ENCODE measurements around the gene SCO1.

The SCO1 gene

GRCh38 chr17:10651927-10652326, 45.4 kb downstream of the SCO1 start:
- DNase-seq: no peak

- DNase-seq: no peak
Observed at GRCh38 chr17:10649602-10650001, 47.7 kb downstream of the SCO1 start.

- DNase-seq: no peak
Observed at GRCh38 chr17:10648956-10649355, 48.4 kb downstream of the SCO1 start.

GRCh38 chr17:10648381-10648780, 49.0 kb downstream of the SCO1 start:
- no peak for DNase-seq

- DNase-seq: peak; percentile 66
Observed at GRCh38 chr17:10646392-10646990, 50.8 kb downstream of the SCO1 start.

GRCh38 chr17:10640475-10640874, 56.9 kb downstream of the SCO1 start:
- no peak for DNase-seq

- no peak for DNase-seq
Observed at GRCh38 chr17:10638151-10638550, 59.2 kb downstream of the SCO1 start.

- DNase-seq: no peak
Observed at GRCh38 chr17:10635290-10635689, 62.0 kb downstream of the SCO1 start.

GRCh38 chr17:10633738-10634379, 63.5 kb downstream of the SCO1 start:
- peak in 1 of 2 donors; percentile 22 for DNase-seq

GRCh38 chr17:10631701-10632100, 65.6 kb downstream of the SCO1 start:
- DNase-seq: no peak

- DNase-seq: peak in 1 of 2 donors; percentile 20
Observed at GRCh38 chr17:10631048-10631700, 66.2 kb downstream of the SCO1 start.

- DNase-seq: no peak
Observed at GRCh38 chr17:10629706-10630105, 67.6 kb downstream of the SCO1 start.

GRCh38 chr17:10628756-10629155, 68.6 kb downstream of the SCO1 start:
- DNase-seq: no peak

- no peak for DNase-seq
Observed at GRCh38 chr17:10626390-10626789, 70.9 kb downstream of the SCO1 start.

GRCh38 chr17:10624969-10625368, 72.4 kb downstream of the SCO1 start:
- DNase-seq: no peak

- DNase-seq: no peak
Observed at GRCh38 chr17:10623737-10624338, 73.5 kb downstream of the SCO1 start.

- DNase-seq: no peak
Observed at GRCh38 chr17:10622617-10623485, 74.5 kb downstream of the SCO1 start.

Data from CD4-positive, alpha-beta T cell treated with Interleukin-1 beta for 1 hour (primary cell).